HEK293 (cell line): ENCODE data around the gene GRID2.

ENCODE experiments used
- BCL11B ChIP-seq: fragments of 450-650 bp; formaldehyde crosslinking; IDR thresholded peaks from 2 replicates; pipeline ENCODE4 v1.5.1; 2016; ENCODE audit warnings: low read depth, missing biosample characterization, missing genetic modification characterization
- CTCF ChIP-seq: fragments of 450-650 bp; formaldehyde crosslinking; IDR thresholded peaks from 2 replicates; pipeline ENCODE4 v1.5.1; 2016; ENCODE audit warnings: missing biosample characterization, missing genetic modification characterization
- ZEB2 ChIP-seq: fragments of 450-650 bp; formaldehyde crosslinking; IDR thresholded peaks from 2 replicates; pipeline ENCODE4 v1.5.1; 2016; ENCODE audit warnings: missing biosample characterization, missing genetic modification characterization
- ZNF121 ChIP-seq: fragments of 450-650 bp; formaldehyde crosslinking; IDR thresholded peaks from 2 replicates; pipeline ENCODE4 v1.5.1; 2016; ENCODE audit warnings: missing biosample characterization, missing genetic modification characterization
- ZNF24 ChIP-seq: fragments of 450-650 bp; formaldehyde crosslinking; IDR thresholded peaks from 2 replicates; pipeline ENCODE4 v1.5.1; 2016; ENCODE audit warnings: missing biosample characterization, missing genetic modification characterization
- ZNF274 ChIP-seq, 2 experiments: fragments of 200-500 bp in 1 of 2; fragments of 450-650 bp in 1 of 2; sonication (Bioruptor generic) in 1 of 2; formaldehyde crosslinking in 1 of 2; IDR thresholded peaks; 2 replicates each; pipeline versions ENCODE4 v1.5.1 to v1.6.1; 2014 to 2016; ENCODE audit warnings: borderline replicate concordance in 1 of 2, inconsistent platforms in 1 of 2, low read length in 1 of 2, missing biosample characterization in 1 of 2, missing genetic modification characterization in 1 of 2
- ZNF510 ChIP-seq: fragments of 450-650 bp; formaldehyde crosslinking; IDR thresholded peaks from 2 replicates; pipeline ENCODE4 v1.5.1; 2018; ENCODE audit warnings: mild to moderate bottlenecking, missing genetic modification characterization, missing biosample characterization; ENCODE audit not compliant: insufficient replicate concordance
- ZNF529 ChIP-seq: fragments of 450-650 bp; formaldehyde crosslinking; IDR thresholded peaks from 2 replicates; pipeline ENCODE4 v1.5.1; 2017; ENCODE audit warnings: missing genetic modification characterization, missing biosample characterization; ENCODE audit not compliant: insufficient replicate concordance
- ZXDB ChIP-seq: fragments of 450-650 bp; formaldehyde crosslinking; IDR thresholded peaks from 2 replicates; pipeline ENCODE4 v1.5.1; 2016; ENCODE audit warnings: missing biosample characterization, missing genetic modification characterization

GRCh38 chr4:92303621-92304027 is at the start of gene GRID2:
- no peak for TF ChIP-seq ZNF510
- TF ChIP-seq ZNF121, result no peak
- TF ChIP-seq CTCF (tag by site-specific recombination), result no peak
- TF ChIP-seq ZNF529 (tag by site-specific recombination), result no peak
- TF ChIP-seq BCL11B (tag by site-specific recombination), result no peak
- no peak for TF ChIP-seq ZNF274 (IDR thresholded peaks at IDR 0.05; ENCODE audit: low read length)
- TF ChIP-seq ZNF274 (tag by site-specific recombination; IDR thresholded peaks at IDR 0.05; ENCODE audit: borderline replicate concordance), result no peak
- TF ChIP-seq ZEB2 (tag by site-specific recombination), result no peak
- TF ChIP-seq ZXDB (tag by site-specific recombination), result no peak
- TF ChIP-seq ZNF24 (tag by site-specific recombination), result no peak
